HG02870 (cell line): Measurements from ENCODE around the gene SRRM2.

Experiments
- ATAC-seq: cut with Tn5 transposase; IDR thresholded peaks from one replicate; pipeline ENCODE4 v1.9.1; 2021; ENCODE audit warnings: mild to moderate bottlenecking, moderate library complexity; ENCODE audit not compliant: unreplicated experiment

SRRM2 gene

DNA sequence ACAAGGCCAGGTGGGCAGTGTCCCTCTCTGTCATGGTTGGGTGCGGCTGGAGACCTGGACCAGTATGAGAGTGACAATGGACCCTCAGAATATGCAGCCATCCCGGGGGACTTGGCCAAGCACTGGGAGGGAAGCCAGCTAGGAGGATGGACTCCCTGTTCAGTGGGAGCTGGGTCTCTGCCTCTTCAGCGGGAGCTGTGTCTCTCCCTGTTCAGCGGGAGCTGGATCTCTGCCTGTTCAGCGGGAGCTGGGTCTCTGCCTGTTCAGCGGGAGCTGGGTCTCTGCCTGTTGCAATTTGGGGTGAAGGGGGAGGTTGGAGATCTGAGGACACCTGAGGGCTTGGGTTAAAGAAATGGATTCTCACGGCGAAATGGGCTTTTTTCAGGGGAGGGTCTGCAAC lies 38.7 kb downstream of the SRRM2 start:
- no peak for ATAC-seq

- no peak for ATAC-seq
Observed at GRCh38 chr16:2792940-2793339, 40.5 kb downstream of the SRRM2 start.

DNA sequence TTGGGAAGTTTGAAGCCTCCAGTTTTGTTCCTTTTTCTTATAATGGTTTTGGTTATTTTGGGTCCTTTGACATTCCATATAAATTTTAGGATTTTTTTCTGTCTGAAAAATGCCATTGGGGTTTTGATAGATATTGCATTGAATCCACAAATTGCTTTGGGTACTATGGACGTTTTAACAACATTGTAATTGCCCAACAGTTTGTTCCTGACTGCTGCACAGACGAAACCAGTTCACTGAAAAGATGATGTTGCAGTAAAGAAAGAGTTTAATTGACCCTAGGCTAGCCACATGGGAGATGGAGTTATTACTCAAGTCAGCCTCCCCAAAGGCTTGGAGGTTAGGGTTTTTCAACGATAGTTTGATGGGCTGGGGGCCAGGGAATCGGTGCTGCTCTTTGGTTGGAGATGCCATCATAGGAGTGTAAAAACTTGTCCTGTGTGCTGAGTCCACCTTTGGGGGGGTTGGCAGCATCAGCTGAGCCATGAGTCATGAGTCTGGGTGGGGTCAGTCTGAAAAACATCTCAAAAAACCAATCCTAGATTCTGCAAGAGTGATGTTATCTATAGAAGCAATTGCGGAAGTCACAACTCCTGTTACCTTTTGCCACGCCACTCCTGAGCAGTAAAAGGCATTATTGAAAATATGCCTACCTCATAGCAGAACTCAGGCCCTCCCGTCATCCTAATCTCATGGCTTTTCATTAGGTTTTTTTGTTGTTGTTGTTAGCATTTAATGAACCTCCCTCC lies 43.1 kb downstream of the SRRM2 start:
- no peak for ATAC-seq

DNA sequence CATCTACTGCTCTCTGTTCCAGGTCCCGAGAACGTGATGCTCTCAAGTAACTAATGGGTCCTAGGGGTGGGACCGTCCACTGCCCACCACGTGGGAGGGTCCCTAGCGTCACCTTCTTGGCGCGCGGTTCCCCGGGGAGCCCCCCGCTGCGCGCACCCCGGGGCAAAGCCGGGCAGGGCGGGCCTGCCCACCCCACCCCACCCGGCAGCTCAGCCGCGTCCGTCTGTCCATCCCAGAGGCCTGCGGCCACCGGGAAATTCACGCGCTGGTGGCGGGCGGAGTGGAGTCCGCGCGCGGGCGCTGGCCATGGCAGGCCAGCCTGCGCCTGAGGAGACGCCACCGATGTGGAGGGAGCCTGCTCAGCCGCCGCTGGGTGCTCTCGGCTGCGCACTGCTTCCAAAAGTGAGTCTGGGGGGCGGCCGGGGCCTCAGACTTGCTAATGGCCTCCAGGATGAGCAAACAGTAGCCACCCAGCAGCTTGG lies 46.3 kb downstream of the SRRM2 start:
- ATAC-seq: no peak

DNA sequence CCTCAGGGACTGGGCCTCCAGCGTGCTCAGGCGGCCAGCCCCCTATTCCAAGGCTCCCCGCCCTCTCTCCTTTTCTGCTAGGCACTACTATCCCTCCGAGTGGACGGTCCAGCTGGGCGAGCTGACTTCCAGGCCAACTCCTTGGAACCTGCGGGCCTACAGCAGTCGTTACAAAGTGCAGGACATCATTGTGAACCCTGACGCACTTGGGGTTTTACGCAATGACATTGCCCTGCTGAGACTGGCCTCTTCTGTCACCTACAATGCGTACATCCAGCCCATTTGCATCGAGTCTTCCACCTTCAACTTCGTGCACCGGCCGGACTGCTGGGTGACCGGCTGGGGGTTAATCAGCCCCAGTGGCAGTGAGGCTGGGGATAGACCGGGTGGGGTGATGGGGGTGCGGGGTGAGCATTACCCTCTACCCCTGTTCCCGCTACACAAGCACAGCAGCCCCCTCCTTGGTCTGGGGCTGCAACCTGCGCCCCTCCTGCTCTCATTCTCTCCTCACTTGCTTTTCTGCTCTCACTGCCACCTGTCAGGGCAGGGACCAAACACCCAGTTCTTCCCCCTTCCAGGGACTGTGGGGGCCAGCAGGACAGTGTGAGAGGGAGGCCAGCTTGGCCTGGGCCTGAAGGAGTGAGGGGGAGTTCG lies 46.9 kb downstream of the SRRM2 start:
- ATAC-seq: no peak

- no peak for ATAC-seq
Observed at GRCh38 chr16:2799859-2800226, 47.4 kb downstream of the SRRM2 start.

- ATAC-seq: no peak
Observed at GRCh38 chr16:2803545-2804195, 51.2 kb downstream of the SRRM2 start.

- ATAC-seq: no peak
Observed at GRCh38 chr16:2804728-2805127, 52.3 kb downstream of the SRRM2 start.

- no peak for ATAC-seq
Observed at GRCh38 chr16:2806286-2806685, 53.8 kb downstream of the SRRM2 start.

DNA sequence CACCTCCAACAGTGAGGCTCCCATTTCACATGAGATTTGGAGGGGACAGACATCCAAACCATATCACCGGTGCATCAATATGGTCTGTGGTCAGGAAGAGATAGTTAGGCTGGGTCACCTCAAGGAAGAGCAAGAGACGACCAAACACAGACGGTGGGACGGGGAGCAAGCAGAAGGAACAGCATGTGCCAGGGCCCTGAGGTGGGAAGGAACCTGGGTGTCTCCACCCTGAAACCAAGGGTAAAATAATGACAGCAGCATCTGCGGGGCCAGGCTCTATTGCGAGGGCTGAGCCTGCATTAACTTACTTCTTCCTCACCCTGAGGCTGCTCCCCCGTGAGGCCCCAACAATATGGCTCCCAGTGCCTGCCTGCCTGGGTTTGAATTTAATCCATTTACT lies 55.7 kb downstream of the SRRM2 start:
- ATAC-seq: no peak

DNA sequence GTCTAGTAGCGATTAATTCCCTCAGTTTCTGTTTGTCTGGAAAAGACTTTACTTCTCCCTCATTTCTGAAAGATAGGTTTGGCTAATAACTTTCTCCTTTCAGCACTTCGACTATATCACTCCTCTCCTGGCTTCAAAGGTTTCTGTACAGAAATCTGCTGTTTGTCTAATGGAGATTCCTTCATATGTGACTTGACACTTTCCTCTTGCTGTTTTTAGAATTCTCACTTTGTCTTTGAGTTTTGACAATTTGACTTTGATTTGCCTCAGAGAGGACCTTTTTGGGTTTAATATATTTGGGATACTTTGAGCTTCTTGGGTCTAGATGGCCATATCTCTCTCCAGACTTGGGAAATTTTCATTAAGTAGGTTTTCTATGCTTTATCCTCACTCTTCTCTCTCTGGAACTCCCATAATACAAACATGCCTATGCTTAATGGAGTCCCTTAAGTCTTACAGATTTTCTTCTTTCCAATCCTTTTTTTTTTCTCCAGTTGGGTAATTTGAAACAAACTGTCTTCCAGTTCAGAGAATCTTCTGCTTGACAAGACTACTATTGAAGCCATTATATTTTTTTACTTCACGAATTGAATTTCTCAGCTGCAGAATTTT lies 56.8 kb downstream of the SRRM2 start:
- ATAC-seq: no peak

DNA sequence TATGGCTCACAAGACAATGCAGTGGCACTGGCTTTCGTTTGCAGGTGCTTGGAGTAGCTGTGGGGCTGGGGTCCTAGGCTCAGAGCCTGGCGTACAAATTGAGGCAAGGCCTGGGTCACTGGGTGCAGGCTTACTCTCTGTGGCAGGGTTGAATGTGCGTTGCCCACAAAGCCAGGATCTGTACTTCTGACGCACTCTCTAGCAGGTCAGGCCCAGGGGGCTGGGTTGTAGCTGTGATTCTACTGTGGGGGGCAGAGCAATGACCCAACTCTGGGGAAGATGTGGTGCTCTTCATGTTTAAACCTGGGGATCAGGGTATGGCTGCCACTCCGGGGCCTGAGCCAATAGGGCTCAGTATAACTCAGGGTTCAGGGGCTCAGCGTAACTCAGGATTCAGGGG lies 58.2 kb downstream of the SRRM2 start:
- no peak for ATAC-seq

DNA sequence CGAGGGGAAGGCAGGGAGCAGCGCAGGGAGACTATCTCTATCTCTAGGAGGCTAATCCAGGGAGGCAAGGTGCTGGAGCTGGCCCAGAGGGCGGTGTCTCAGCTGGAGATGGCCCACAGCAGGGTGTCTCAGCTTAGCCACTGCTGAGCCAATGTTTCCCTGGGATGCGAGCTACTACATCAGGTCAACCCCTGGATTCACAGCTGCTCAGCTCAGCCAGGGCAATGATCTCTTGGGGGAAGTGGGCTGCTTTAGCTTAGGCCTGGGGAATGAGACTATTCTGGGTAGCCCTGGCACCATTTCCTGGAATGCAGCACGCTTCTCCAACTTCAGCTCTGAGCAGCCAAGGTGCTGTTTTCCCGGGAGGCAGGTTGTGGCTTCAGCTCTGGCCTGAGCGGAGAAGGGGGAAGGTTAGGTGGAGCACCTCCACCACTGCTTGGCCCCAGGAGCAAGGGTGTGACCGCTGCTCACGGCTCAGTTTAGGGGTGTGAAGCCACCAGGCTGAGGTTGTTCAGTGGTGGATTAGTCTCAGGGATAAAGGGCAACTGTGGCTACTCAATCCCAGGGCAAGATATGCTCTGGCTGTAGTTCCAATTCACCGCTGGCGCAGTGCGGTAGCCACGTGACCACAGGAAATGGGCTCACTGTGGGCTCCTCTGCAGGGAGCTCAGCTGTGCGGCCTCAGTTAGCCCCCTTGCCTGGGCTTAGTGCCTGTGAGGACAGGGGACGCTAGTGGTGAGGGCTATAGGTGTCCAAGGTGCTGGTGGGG lies 59.4 kb downstream of the SRRM2 start:
- ATAC-seq: no peak

GRCh38 chr16:2813771-2814221 lies 61.4 kb downstream of the SRRM2 start:
- ATAC-seq: no peak

DNA sequence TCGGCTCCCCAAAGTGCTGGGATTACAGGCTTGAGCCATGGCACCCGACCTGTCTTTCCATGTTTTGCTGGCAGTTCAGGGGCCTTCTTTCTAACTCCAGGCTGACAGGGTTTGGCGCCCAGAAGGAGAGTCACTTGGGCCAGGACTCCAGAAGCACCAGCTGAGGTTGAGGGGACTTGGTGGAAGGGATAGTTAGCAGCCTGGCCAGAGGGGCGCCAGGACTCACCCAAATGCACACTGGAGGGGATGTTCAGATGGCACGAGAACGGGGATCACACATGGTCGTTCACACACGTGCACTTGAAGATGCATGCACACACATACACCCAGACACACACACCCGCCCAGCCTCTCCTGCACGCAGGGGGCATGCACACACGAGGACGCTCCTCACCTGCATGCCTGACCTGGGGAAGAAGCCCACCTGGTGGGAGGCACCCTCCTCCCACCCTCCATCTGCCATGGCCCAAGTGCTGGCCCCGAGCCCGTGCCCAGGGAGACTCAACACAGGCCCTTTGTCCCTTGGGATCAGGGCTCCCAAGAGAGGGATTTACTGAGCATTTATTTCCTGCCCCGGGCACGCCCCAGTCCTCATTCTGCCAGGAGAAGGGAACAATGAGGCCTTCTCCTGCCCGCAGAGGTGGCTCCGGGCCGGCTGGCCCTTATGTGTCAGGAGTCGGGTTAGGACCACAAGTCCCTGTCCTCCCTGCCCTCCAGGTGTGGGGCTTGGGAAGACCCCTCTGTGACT lies 62.3 kb downstream of the SRRM2 start:
- ATAC-seq: no peak

DNA sequence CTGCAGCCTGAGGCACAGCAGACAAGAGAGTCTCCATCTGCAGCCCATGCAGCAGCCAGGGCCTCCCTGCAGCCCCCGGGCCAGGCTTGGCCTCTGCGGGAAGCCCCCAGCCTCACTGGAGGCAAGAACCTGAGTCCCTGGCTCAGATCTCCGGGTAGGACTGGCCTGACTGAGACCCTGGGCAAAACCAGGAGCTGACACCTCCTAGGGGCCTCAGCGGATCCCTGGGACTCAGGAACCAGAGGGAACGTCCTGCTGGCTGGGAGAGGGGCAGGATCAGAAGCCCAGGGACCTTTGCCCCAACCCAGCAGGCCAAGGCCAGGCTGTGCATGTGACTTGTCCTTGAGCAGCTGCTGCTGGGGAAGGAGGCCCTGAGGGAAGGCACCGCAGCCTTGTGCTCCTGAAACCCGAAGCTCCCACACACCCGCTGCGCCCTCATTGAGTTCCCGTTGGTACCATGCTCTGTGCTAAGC lies 62.9 kb downstream of the SRRM2 start:
- ATAC-seq: no peak

- ATAC-seq: no peak
Observed at GRCh38 chr16:2816751-2817339, 64.4 kb downstream of the SRRM2 start, which contains the start of gene PRSS21. Gene PRSS21, plus strand, starts transcription at chr16:2817237. Its CDS starts 32 bp downstream, at chr16:2817269.

GRCh38 chr16:2817340-2818271 lies 65.2 kb downstream of the SRRM2 start:
- ATAC-seq: no peak
